GM19372 (cell line): Measurements from ENCODE around the gene FAM53B.

Source experiments
- ATAC-seq: cut with Tn5 transposase; IDR thresholded peaks from one replicate; pipeline ENCODE4 v1.9.1; 2021; ENCODE audit warnings: mild to moderate bottlenecking, low read depth, moderate library complexity; ENCODE audit not compliant: unreplicated experiment

Gene FAM53B

DNA sequence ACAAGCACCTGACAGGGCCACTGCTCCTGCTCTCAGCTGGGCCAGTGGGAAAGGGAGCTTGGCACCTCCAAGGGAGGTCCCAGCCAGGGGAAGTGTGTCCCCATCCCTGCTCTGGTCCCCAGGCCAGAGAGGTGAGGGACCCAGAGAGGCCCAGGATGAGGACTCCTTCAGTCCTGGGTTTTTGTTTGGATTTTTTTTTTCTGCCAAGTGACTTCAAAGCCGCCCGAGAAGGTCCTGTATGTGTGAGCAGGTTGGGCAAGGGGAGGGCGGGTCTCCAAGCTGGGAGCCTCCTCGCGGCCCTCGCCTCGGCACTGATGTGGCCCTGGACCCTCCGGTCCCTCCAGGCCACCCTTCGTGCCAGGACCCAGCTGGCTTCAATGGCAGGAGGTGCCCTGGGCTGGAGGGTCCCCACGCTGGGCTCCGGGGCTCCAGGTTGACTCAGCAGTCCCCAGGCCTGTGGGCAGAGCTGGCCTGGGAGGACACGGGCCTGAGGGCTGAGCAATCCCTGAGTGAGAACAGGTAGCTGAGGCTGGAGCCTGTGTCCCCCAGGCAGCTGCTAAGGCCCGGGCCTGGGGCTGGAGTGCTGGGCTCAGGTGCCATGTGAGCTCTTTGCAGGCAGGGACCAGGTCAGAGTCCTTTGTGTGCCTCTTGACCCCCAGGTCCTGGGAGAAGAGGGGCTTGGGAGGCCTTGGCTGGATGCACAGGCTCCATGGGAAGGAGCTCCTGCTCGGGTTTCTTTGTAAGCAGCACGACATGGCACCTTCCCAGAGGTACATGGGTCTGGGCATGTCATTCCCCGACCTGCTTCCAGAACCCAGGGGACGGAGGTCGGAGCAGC lies 140.6 kb downstream of the FAM53B start:
- ATAC-seq, result no peak

DNA sequence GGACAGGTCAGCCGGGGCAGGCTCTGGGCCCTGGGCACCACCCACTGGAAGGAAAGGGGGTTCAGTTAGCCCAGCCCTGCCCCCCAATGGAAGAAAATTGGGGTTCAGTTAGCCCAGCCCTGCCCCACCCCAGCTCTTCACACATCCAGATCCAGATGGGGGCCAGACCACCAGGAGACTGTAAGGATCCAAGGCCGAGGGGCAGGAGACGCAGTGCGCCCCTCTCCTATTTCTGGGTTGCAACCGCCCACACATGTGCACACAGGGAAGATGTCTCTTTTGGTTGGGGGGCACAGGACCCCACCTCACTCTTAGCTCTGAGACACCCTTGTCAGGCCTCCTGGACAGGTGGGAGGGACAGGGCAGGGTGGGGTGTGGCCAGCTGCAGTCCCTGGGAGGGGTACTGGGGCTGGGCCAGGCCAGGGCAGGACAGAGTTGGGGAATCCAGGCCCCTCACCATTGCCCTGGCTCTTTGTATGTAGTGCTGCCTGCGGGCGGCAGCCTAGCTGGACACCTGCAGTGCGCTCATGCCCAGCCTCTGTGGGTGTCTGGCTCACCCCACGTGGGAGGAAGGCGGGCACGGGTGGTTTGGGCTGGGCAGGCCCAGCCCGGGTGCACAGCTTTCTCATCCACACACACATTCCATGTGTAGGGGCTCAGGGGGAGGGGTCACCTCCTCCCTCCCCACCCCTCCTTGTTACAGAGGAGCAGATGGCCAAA lies 141.4 kb downstream of the FAM53B start:
- no peak for ATAC-seq

- ATAC-seq, result no peak
These were observed 142.0 kb downstream of the FAM53B start for GRCh38 chr10:124602121-124602561.

- no peak for ATAC-seq
These were observed 142.6 kb downstream of the FAM53B start for GRCh38 chr10:124601431-124602120.

DNA sequence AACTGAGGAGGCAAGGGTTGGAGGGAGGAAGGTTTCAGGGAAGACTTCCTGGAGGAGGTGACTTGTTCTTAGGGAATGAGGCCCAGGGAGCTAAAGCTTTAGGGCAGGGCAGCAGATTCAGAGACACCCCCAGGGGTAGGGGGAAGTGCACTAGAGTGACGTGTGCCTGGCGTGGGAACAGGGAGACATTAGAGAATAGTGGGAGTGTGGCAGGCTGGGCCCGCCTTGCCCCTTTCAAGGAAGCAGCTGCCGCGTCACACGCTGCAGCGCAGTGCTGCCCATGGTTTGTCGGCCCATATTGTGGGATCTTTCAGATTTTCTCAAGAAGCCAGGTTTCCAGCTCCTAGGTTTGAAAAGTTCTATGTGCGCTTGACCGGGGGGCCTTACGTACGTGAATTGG lies 143.2 kb downstream of the FAM53B start:
- ATAC-seq, result no peak

DNA sequence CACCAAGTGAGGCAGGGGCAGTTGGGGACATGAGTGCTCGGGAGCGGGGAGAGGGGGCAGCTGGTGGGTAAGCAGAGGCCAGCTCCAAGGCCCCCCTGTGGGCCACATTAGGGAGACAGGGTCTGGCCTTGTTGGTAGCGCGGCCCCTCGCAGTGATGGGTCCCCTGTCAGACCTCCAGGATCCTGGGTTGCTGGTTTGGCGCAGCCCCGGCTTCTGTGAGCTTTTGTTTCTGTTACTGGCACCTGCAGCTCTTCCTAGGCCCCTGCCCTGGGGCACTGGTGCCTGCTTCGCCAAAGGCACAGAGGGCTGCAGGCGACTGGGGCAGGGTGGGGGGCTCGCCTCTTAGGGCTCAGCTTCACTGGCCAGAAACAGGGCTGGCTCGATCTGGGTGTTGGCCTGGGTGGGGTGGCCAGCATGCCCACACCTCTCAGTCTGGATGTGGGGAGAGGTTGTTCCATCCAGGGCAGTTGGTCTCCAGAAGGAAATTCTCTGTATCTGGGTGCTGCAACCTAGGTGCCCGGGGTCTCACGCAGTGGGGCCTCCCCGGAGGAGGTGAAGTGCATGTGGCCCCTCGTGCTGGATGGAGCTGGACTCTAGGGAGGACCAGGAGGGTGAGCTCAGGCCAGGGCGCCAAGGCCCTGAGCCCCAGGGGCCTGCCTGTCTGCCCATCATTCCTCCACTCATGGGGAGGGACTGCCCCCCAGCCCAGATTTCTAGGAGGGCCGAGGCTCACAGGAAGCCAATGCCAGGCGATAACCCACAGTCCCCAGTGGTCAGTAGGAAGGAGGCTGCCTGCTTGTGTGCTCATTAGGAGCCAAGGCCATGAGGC lies 143.9 kb downstream of the FAM53B start:
- no peak for ATAC-seq

DNA sequence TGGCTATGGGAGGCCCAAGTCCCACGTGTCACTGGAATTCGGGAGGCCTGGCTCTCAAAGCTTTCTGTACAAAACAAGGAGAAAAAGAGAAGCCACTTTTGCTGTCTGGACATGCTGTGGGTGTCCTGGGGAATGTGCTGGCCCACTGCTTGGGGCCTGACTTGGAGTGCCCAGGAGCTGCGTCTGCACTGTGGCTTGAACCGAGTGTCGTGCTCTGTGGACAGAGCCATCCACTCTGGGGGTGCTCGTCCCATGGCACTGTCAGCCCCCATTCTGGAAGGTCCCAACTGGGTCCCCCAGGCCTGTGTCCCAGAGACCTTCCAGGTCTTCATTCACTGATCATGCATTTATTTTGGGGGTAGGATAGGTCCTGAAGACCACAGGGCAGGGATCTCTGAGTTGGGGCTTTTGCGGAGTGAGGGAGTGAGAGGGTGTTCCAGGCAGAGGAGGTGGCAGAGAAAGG lies 144.6 kb downstream of the FAM53B start:
- no peak for ATAC-seq

GRCh38 chr10:124598773-124599587 lies 145.2 kb downstream of the FAM53B start:
- no peak for ATAC-seq

DNA sequence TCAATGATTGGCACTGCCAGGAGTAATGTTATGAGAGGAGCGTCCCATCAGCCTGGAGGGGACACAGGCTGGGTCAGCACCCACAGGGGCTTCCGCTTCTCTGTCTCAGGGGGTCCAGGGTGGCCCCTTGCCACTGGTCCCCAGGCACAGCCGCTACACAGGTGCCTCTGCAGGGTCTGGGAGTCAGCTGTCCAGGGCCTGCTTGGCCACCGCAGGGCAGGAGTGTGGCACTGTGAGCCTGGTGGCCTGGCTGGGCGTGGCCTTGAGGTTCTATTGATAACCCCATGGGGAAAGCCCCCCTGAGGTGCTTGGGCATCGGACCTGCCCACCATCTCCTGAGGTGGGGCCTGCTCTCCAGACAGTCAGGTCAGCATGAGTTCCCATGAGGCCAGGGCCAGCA lies 146.0 kb downstream of the FAM53B start:
- ATAC-seq, result no peak

- ATAC-seq, result no peak
These were observed 146.4 kb downstream of the FAM53B start for GRCh38 chr10:124597846-124598165.

- ATAC-seq, result no peak
These were observed 147.0 kb downstream of the FAM53B start for GRCh38 chr10:124596962-124597845.

DNA sequence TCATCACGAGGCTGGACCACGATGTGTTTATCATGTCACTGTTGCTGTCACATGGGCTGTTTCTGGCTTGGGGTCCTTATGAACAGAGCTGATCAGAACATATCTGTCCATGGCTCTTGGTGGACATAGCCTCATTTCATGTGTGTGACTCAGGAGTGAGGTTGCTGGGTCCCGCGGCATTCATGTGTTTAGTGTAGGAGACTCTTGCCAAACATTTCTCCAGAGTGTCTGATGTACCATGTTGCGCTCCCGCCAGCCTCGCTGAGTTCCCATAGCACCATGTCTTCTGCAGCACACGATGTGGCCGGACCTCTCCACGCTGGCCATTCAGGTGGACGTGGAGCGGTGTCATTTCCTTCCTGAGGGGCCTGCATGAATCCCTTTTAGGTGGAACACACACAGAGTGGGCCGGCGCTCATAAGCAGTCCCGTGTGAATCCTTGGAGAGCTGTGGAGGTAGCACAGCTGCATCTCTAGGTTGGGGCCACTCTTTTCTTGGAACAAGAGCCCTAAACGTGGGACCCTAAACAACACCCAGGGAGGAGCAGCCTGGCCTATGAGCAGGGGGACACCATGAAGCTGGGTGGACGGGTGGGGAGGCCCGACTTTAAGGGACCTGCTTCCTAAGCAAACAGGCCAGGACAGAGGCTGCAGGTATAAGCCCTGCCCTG lies 147.9 kb downstream of the FAM53B start:
- no peak for ATAC-seq

GRCh38 chr10:124595143-124595883 lies 148.9 kb downstream of the FAM53B start:
- ATAC-seq, result no peak

DNA sequence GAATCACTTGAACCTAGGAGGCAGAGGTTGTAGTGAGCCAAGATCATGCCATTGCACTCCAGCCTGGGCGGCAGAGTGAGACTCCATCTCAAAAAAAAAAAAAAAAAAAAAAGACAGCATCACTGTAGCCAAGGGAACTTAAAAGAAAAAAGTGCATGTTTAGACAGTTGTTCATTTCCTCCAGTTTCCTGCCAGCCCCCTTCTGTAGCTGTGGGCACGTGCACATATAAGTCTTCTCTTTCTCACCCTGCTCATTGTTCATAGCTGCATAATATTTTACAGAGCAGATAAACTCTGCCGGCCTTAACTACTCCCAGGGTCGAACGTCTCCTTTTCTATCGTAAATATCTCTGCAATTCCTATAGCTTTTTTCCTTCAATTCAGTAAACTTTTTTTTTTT lies 149.9 kb downstream of the FAM53B start:
- ATAC-seq, result no peak

DNA sequence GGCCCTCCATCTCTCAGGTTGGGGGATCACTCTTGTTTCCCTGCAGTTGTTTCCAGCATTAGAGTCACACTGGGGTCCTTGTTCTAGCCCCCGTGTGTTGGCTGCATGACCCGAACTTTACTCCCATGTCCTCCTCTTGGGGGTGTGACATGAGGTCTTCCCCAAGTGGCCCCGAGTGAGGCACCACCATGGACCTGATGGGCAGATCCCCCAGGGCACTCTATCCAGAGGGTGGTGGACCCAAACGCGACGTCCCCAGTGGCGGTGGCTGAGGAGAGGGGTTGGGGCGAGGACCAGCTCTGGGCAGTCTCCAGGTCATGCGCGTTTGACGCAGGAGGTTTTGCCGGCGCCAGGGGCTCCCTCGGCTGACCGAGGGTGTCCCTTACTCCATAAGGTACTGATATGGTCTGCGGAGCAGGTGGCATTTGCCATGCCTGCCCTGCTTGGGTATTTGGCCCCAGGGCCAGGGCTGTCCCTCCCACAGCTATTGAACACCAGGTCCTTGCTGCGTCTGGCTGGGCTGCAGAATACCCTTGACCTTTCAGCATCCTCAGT lies 150.7 kb downstream of the FAM53B start:
- ATAC-seq, result no peak

- ATAC-seq, result no peak
These were observed 151.3 kb downstream of the FAM53B start for GRCh38 chr10:124592736-124593430.

- ATAC-seq, result no peak
These were observed 152.1 kb downstream of the FAM53B start for GRCh38 chr10:124592101-124592500.
